Pancreas (tissue), 10 donors: Measurements from ENCODE around the gene CYP2S1. TPM values are rescaled to one million over a fixed set of nuclear protein-coding genes. Genes with fewer than 3 reads are reported as not detected.
A peak's percentile ranks its signal among the peaks of the same experiment; 100 is the strongest.
"Not testable (repeated sequence)": the region's sequence is repeated elsewhere in the genome, so short reads cannot be mapped to it uniquely, and the experiment has no call there.

Source experiments
- ATAC-seq, 4 donors: fragments of 200-7000 bp; cut with Tn5 transposase; one replicate each; pipeline versions ENCODE4 v1.8.0 to v1.9.1; 2020; ENCODE audit warnings: mild to moderate bottlenecking in 4 of 4, moderate library complexity in 4 of 4
- DNase-seq, 6 donors: peaks; one replicate each; pipeline ENCODE4 v3.0.0-alpha.2; 2020
- FAIRE-seq: peaks from 2 replicates; lab custom pipeline; 2012; peaks lifted over from hg19 to GRCh38; lab: Jason Lieb, UNC
- H3K27ac ChIP-seq, 4 donors: fragments of 200-600 bp; sonication (generic); 1 replicate in 3 of 4; 2 replicates in 1 of 4; pipeline versions ENCODE4 v1.5.0 to v1.8.0; 2020
- H3K27me3 ChIP-seq, 4 donors: fragments of 200-600 bp; one replicate each; pipeline ENCODE4 v1.8.0; 2021
- H3K36me3 ChIP-seq, 3 donors: fragments of 200-600 bp; sonication (generic) in 1 of 3; one replicate each; pipeline versions ENCODE4 v1.5.0 to v1.8.0; 2020 to 2021
- H3K4me1 ChIP-seq, 3 donors: fragments of 200-600 bp; one replicate each; pipeline ENCODE4 v1.8.0; 2021
- H3K4me3 ChIP-seq, 4 donors: fragments of 200-600 bp; sonication (generic) in 2 of 4; one replicate each; pipeline versions ENCODE4 v1.5.0 to v1.8.0; 2020 to 2021
- H3K9me3 ChIP-seq, 4 donors: fragments of 200-600 bp; one replicate each; pipeline ENCODE4 v1.8.0; 2021
- WGBS, 2 donors: extraction: QIAGEN DNeasy Blood & Tissue Kit; methylation state at CpG; one replicate each; pipeline ENCODE4 v1.1.7; 2013; 5-methylcytosine and 5-hydroxymethylcytosine counted together
- intact Hi-C, 3 donors: fragments of 100-400 bp; cut with DNase I; formaldehyde crosslinking; loops; one replicate each; pipeline versions ENCODE4 v1.11.1 to v1.14.2; 2022
- polyA plus RNA-seq, 2 donors: library from polyadenylated mRNA; stranded (reverse); fragments of 200-250 nt; gene quantifications; one replicate each; pipeline ENCODE4 v1.2.3, GENCODE V29; 2013
- total RNA-seq, 6 donors: library from RNA; stranded (reverse); fragmentation: NEBNext Ultra II Directional in 4 of 6; extraction: Animal tissue kit (Norgen Biotek cat#: 25700) in 4 of 6; gene quantifications; one replicate each; pipeline versions ENCODE4 v1.2.1 to v1.2.4, GENCODE V29; 2021 to 2023
- TF ChIP-seq, protein P1 (sequence below), 4 donors: fragments of 200-600 bp; sonication (generic) in 3 of 4; IDR thresholded peaks; one replicate each; pipeline versions ENCODE4 v1.5.0 to v1.8.0; 2021; ENCODE audit warnings: antibody characterized with exemption in 4 of 4
- donor health status: healthy with polysubstance abuse.
- donor health status: DM: no; HTN: no; CAD: no; lungs with moderate emphysema.
- donor health status: DM: no; HTN: no; CAD: no.
- donor health status: control.
- donor health status: control.
- donor health status: Bipolar disorder and iron deficiency.
- donor health status: DM: yes; HTN: yes; CAD: no.
- donor health status: DM: no; HTN: no; CAD: no.
- donor health status: DM: no; HTN: no; CAD: no.
- donor health status: DM: yes; HTN: yes; CAD: no.

The CYP2S1 gene, protein sequence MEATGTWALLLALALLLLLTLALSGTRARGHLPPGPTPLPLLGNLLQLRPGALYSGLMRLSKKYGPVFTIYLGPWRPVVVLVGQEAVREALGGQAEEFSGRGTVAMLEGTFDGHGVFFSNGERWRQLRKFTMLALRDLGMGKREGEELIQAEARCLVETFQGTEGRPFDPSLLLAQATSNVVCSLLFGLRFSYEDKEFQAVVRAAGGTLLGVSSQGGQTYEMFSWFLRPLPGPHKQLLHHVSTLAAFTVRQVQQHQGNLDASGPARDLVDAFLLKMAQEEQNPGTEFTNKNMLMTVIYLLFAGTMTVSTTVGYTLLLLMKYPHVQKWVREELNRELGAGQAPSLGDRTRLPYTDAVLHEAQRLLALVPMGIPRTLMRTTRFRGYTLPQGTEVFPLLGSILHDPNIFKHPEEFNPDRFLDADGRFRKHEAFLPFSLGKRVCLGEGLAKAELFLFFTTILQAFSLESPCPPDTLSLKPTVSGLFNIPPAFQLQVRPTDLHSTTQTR
- 1 to 10 TPM in 3 of 6 donors, under 1 TPM in 3; 0.09 to 2.6 (median 0.86) TPM for total RNA-seq
- under 1 TPM; 0.23 to 0.30 TPM for polyA plus RNA-seq

DNA sequence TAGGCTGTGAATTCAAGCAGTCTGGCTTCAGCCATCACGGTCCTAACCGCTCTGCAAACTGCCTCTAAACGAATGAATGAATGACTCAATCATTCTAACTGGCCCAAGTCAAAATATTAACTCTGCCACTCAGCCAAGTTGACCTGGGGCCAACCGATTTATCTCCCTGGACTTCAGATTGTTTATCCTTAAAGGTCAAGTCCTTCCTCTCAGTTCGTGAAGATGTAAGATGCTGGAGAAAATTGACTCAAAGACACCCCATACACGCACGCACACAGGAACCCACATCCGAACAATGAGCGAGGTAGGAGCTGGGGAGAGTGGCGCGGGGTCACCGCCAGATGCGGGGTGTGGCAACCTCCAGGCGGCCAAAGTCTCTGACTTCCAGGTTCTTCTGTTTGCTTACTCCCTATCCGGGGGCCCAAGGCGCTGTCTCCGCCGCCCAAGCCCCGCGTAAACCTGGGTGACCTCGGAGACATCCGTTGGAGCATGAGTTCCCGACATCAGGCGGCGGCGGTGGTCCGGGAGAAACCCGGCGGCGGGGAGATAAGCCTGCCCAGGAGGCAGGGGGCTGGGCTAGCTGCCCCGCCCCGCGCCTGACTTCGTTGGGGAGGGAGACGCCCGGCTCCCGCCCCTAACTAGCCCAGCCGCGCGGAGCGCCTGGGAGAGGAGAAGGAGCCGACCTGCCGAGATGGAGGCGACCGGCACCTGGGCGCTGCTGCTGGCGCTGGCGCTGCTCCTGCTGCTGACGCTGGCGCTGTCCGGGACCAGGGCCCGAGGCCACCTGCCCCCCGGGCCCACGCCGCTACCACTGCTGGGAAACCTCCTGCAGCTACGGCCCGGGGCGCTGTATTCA is at the start of gene CYP2S1:
Gene CYP2S1, plus strand, starts transcription at position 646 of the 856 bp plus-strand sequence. Its CDS starts 46 bp downstream, at position 692.
- H3K27ac ChIP-seq: no peak within 1 kb of the TSS
- 2% methylated on average over 48 to 58 of the region's 58 CpGs for WGBS, 2 donors
- intact Hi-C loops: no loop called here
- FAIRE-seq (no peak), ATAC-seq (peak; percentile 40 to 86 (median 66)), DNase-seq (peak in 2 of 6 donors; percentile 27 to 68)
- peaks cover 0 to 12% (median 0%) of the 10 kb centered on the region in 4 donors for H3K27me3 ChIP-seq
- H3K4me1 ChIP-seq: no peaks in the 10 kb centered on the region
- H3K9me3 ChIP-seq: no peaks in the 10 kb centered on the region
- TF ChIP-seq, protein P1, sequence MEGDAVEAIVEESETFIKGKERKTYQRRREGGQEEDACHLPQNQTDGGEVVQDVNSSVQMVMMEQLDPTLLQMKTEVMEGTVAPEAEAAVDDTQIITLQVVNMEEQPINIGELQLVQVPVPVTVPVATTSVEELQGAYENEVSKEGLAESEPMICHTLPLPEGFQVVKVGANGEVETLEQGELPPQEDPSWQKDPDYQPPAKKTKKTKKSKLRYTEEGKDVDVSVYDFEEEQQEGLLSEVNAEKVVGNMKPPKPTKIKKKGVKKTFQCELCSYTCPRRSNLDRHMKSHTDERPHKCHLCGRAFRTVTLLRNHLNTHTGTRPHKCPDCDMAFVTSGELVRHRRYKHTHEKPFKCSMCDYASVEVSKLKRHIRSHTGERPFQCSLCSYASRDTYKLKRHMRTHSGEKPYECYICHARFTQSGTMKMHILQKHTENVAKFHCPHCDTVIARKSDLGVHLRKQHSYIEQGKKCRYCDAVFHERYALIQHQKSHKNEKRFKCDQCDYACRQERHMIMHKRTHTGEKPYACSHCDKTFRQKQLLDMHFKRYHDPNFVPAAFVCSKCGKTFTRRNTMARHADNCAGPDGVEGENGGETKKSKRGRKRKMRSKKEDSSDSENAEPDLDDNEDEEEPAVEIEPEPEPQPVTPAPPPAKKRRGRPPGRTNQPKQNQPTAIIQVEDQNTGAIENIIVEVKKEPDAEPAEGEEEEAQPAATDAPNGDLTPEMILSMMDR (IDR thresholded peaks at IDR 0.05): no peak
- peak within 1 kb of the TSS in 1 of 4 donors; percentile 30 for H3K4me3 ChIP-seq
- no peaks in the 10 kb centered on the region for H3K36me3 ChIP-seq

DNA sequence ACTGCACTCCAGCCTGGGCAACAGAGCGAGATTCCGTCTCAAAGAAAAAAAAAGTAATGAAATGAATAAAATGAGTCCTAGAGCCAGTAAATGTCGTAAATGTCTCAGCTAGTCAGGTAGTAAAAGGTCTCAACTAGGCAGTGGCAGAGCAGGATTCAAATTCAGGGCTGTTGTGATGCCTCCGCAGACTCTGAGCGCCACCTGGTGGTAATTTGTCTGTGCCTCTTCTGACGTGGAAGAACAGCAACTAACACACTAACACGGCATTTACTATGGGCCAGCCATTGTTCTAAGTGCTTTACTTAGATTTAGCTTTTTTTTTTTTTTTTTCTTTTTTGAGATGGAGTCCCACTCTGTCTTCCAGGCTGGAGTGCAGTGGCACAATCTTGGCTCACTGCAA is 48.6 kb upstream of the CYP2S1 start:
- ATAC-seq (peak; percentile 74 to 98 (median 86)), DNase-seq (peak; percentile 58 to 82 (median 79)), FAIRE-seq (peak; percentile 20)
- 18 to 25% methylated on average over 7 of the region's 7 CpGs for WGBS, 2 donors
- no peak overlapping the region for H3K4me3 ChIP-seq
- peaks cover 0 to 13% (median 1%) of the 10 kb centered on the region in 4 donors for H3K27me3 ChIP-seq
- no peaks in the 10 kb centered on the region for H3K36me3 ChIP-seq
- intact Hi-C loops: loop anchor here in 2 of 3 donors (5.0 to 10.0 kb wide), 3 partner anchors 170 to 482 kb away; no protein-coding TSS in a partner anchor
- TF ChIP-seq, protein P1 (IDR thresholded peaks at IDR 0.05): peak; percentile 63 to 67 (median 65)
- no peaks in the 10 kb centered on the region for H3K9me3 ChIP-seq
- H3K27ac ChIP-seq: no peak overlapping the region
- H3K4me1 ChIP-seq: no peaks in the 10 kb centered on the region

DNA sequence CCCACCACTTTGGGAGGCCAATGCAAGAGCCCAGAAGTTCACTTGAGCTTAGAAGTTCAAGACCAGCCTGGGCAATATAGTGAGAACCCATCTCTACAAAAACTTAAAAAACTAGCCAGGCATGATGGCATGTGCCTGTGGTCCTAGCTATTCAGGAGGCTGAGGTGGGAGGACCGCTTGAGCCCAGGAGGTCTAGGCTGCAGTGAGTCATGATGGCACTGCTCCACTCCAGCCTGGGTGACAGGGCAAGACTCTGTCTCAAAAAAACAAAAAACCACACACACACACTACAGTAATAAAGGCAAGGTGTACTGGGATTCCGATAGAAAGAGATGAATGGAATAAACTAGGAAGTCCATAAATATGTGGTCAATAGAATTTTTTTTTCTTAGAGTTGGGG is 43.2 kb upstream of the CYP2S1 start:
- no peaks in the 10 kb centered on the region for H3K9me3 ChIP-seq
- 80 to 89% methylated on average over 2 of the region's 2 CpGs for WGBS, 2 donors
- FAIRE-seq: no peak
- no peak for ATAC-seq
- H3K27me3 ChIP-seq: peaks cover 0 to 13% (median 1%) of the 10 kb centered on the region in 4 donors
- H3K4me1 ChIP-seq: no peaks in the 10 kb centered on the region
- H3K27ac ChIP-seq: no peak overlapping the region
- no peaks in the 10 kb centered on the region for H3K36me3 ChIP-seq
- TF ChIP-seq, protein P1 (IDR thresholded peaks at IDR 0.05): no peak
- no peak for DNase-seq
- no peak overlapping the region for H3K4me3 ChIP-seq
- intact Hi-C loops: loop anchor here in 2 of 3 donors (10.0 kb wide), 2 partner anchors 175 to 485 kb away; no protein-coding TSS in a partner anchor

DNA sequence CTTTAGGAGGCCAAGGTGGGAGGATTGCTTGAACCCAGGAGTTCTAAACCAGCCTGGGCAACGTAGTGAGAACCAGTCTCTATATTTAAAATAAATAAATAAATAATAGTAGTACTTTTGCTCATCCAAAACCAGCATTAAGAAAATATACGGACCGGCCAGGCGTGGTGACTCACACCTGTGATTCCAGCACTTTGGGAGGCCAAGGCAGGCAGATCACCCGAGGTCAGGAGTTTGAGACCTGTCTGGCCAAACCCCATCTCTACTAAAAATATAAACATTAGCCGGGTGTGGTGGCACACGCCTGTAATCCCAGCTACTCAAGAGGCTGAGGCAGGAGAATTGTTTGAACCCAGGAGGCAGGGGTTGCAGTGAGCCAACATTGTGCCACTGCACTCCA is 42.0 kb upstream of the CYP2S1 start:
- H3K4me3 ChIP-seq, H3K4me1 ChIP-seq, FAIRE-seq, H3K27ac ChIP-seq, H3K27me3 ChIP-seq, H3K36me3 ChIP-seq, ATAC-seq, H3K9me3 ChIP-seq, intact Hi-C loops, DNase-seq: not testable (repeated sequence)
- WGBS, 2 donors: 68 to 74% methylated on average over 7 of the region's 7 CpGs

DNA sequence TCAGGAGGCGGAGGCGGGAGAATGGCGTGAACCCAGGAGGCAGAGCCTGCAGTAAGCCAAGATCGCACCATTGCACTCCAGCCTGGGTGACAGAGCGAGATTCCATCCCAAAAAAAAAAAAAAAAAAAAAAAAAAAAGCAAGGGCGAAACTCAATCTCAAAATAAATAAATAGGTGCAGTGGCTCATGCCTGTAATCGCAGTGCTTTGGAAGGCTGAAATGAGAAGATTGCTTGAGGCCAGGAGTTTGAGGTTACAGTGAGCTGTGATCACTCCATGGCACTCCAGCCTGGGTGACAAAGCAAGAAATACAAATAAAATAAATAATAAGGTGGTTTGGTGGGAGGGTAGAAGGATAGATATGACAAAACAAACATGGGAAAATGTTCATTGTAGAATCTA is 39.0 kb upstream of the CYP2S1 start:
- DNase-seq: no peak
- FAIRE-seq: no peak

More for the DNA sequence above, 39.0 kb upstream of the CYP2S1 start:
- Histone ChIP-seq H3K27ac (no peak overlapping the region), H3K36me3 (no peaks in the 10 kb centered on the region), H3K27me3 (no peaks in the 10 kb centered on the region), H3K4me1 (no peaks in the 10 kb centered on the region), H3K9me3 (no peaks in the 10 kb centered on the region), H3K4me3 (no peak overlapping the region)
- no peak for ATAC-seq
- TF ChIP-seq, protein P1 (IDR thresholded peaks at IDR 0.05): no peak
- 84 to 89% methylated on average over 7 of the region's 7 CpGs for WGBS, 2 donors
- intact Hi-C loops: no loop called here
